NCI-H2029 (cell line): ENCODE results near the gene ZP1.

ENCODE experiments used
- DNase-seq: peaks from one replicate; lab custom pipeline; 2025; lab: John Stamatoyannopoulos, UW

The ZP1 gene

GRCh38 chr11:60910281-60910687 is 42.9 kb downstream of the ZP1 start:
- no peak for DNase-seq

- DNase-seq: no peak
These were observed 43.5 kb downstream of the ZP1 start for GRCh38 chr11:60910711-60911380.

- DNase-seq: no peak
These were observed 45.0 kb downstream of the ZP1 start for GRCh38 chr11:60912223-60912850.

- no peak for DNase-seq
These were observed 45.6 kb downstream of the ZP1 start for GRCh38 chr11:60912851-60913528.

GRCh38 chr11:60913793-60914632 is 46.7 kb downstream of the ZP1 start, which contains the start of gene TMEM109:
Gene TMEM109, plus strand, starts transcription at chr11:60914158. Its CDS starts 5,536 bp downstream, at chr11:60919694.
- peak; percentile 91 for DNase-seq

- no peak for DNase-seq
These were observed 47.4 kb downstream of the ZP1 start for GRCh38 chr11:60914633-60915247.

GRCh38 chr11:60915248-60915914 is 48.0 kb downstream of the ZP1 start:
- DNase-seq: peak; percentile 23

- no peak for DNase-seq
These were observed 49.4 kb downstream of the ZP1 start for GRCh38 chr11:60916669-60917206.

- no peak for DNase-seq
These were observed 49.9 kb downstream of the ZP1 start for GRCh38 chr11:60917267-60917666.

- DNase-seq: no peak
These were observed 51.1 kb downstream of the ZP1 start for GRCh38 chr11:60918251-60918938.

GRCh38 chr11:60918939-60919265 is 51.6 kb downstream of the ZP1 start:
- DNase-seq: no peak

- DNase-seq: no peak
These were observed 52.0 kb downstream of the ZP1 start for GRCh38 chr11:60919320-60919719.

- DNase-seq: no peak
These were observed 52.6 kb downstream of the ZP1 start for GRCh38 chr11:60919956-60920355.

GRCh38 chr11:60921259-60921658 is 53.9 kb downstream of the ZP1 start:
- no peak for DNase-seq

- no peak for DNase-seq
These were observed 54.5 kb downstream of the ZP1 start for GRCh38 chr11:60921777-60922335.

- no peak for DNase-seq
These were observed 55.6 kb downstream of the ZP1 start for GRCh38 chr11:60922906-60923305.

- DNase-seq: no peak
These were observed 56.0 kb downstream of the ZP1 start for GRCh38 chr11:60923326-60923725.

GRCh38 chr11:60923800-60924109 is 56.4 kb downstream of the ZP1 start:
- no peak for DNase-seq

- peak; percentile 63 for DNase-seq
These were observed 57.0 kb downstream of the ZP1 start, which contains the start of gene TMEM132A for GRCh38 chr11:60924110-60924905. Gene TMEM132A, plus strand, starts transcription at chr11:60924460. Its CDS starts 174 bp downstream, at chr11:60924634.
